GM19351 (cell line): ENCODE data around the gene GALNT2.

ENCODE experiments used
- ATAC-seq: cut with Tn5 transposase; IDR thresholded peaks from one replicate; pipeline ENCODE4 v1.9.1; 2021; ENCODE audit warnings: mild to moderate bottlenecking, moderate library complexity; ENCODE audit not compliant: unreplicated experiment

Gene GALNT2

GRCh38 chr1:230199034-230199433 is 132.0 kb downstream of the GALNT2 start:
- ATAC-seq: no peak

- no peak for ATAC-seq
Measured at GRCh38 chr1:230199554-230199953, 132.5 kb downstream of the GALNT2 start.

GRCh38 chr1:230200276-230200675 is 133.2 kb downstream of the GALNT2 start:
- ATAC-seq: no peak

- ATAC-seq: no peak
Measured at GRCh38 chr1:230201445-230201844, 134.4 kb downstream of the GALNT2 start.

GRCh38 chr1:230204842-230205241 is 137.8 kb downstream of the GALNT2 start:
- ATAC-seq: no peak

GRCh38 chr1:230205719-230206198 is 138.7 kb downstream of the GALNT2 start:
- ATAC-seq: no peak

GRCh38 chr1:230206207-230206606 is 139.2 kb downstream of the GALNT2 start:
- no peak for ATAC-seq

GRCh38 chr1:230206976-230207375 is 139.9 kb downstream of the GALNT2 start:
- ATAC-seq: no peak

- no peak for ATAC-seq
Measured at GRCh38 chr1:230207598-230207997, 140.6 kb downstream of the GALNT2 start.

- ATAC-seq: peak; percentile 59
Measured at GRCh38 chr1:230208619-230209261, 141.7 kb downstream of the GALNT2 start.

GRCh38 chr1:230210326-230210980 is 143.4 kb downstream of the GALNT2 start:
- no peak for ATAC-seq

- no peak for ATAC-seq
Measured at GRCh38 chr1:230210981-230211336, 143.9 kb downstream of the GALNT2 start.

- no peak for ATAC-seq
Measured at GRCh38 chr1:230211436-230212145, 144.6 kb downstream of the GALNT2 start.

GRCh38 chr1:230212405-230212936 is 145.4 kb downstream of the GALNT2 start:
- ATAC-seq: peak; percentile 42

GRCh38 chr1:230215031-230215430 is 148.0 kb downstream of the GALNT2 start:
- ATAC-seq: no peak

GRCh38 chr1:230215529-230215928 is 148.5 kb downstream of the GALNT2 start:
- no peak for ATAC-seq

GRCh38 chr1:230216896-230217295 is 149.9 kb downstream of the GALNT2 start:
- no peak for ATAC-seq

- no peak for ATAC-seq
Measured at GRCh38 chr1:230218667-230219066, 151.6 kb downstream of the GALNT2 start.

- ATAC-seq: no peak
Measured at GRCh38 chr1:230219174-230220067, 152.4 kb downstream of the GALNT2 start.

- ATAC-seq: no peak
Measured at GRCh38 chr1:230220478-230220877, 153.4 kb downstream of the GALNT2 start.

GRCh38 chr1:230220907-230221306 is 153.9 kb downstream of the GALNT2 start:
- no peak for ATAC-seq
